Cardiac muscle cell (in vitro differentiated cells and primary cell): ENCODE measurements around the gene SGMS1. TPM values are rescaled to one million over a fixed set of nuclear protein-coding genes. Genes with fewer than 3 reads are reported as not detected.
A peak's percentile ranks its signal among the peaks of the same experiment; 100 is the strongest.
"Not testable (repeated sequence)": the region's sequence is repeated elsewhere in the genome, so short reads cannot be mapped to it uniquely, and the experiment has no call there.

Experiments
- DNase-seq, 2 donors: peaks; one replicate each; pipeline versions ENCODE4 v3.0.0 to v3.0.0-alpha.2; 2010 to 2017; ENCODE audit warnings: low read depth in 1 of 2, low spot score in 1 of 2
- H3K27ac ChIP-seq: fragments of 200-600 bp; sonication (generic); 2 replicates; pipeline ENCODE4 v1.5.1; 2016
- H3K27me3 ChIP-seq: fragments of 200-600 bp; sonication (generic); 2 replicates; pipeline ENCODE4 v1.6.0; 2016; ENCODE audit warnings: control low read depth
- H3K36me3 ChIP-seq: fragments of 200-600 bp; sonication (generic); 2 replicates; pipeline ENCODE4 v1.5.1; 2016; ENCODE audit warnings: control low read depth
- H3K4me1 ChIP-seq: fragments of 200-600 bp; sonication (generic); 2 replicates; pipeline ENCODE4 v1.8.1; 2017; ENCODE audit warnings: low read depth, mild to moderate bottlenecking, mixed run types
- H3K4me3 ChIP-seq: fragments of 200-600 bp; sonication (generic); 2 replicates; pipeline ENCODE4 v1.5.1; 2016; ENCODE audit warnings: mild to moderate bottlenecking
- H3K9me3 ChIP-seq: fragments of 200-600 bp; sonication (generic); 2 replicates; pipeline ENCODE4 v1.5.1; 2017; ENCODE audit warnings: low read depth, mild to moderate bottlenecking, control low read depth
- polyA plus RNA-seq: library from polyadenylated mRNA; unstranded; fragments of >200 nt; fragmentation: Nextera tagmentation; extraction: Ambion mirVana; gene quantifications from 2 replicates; pipeline ENCODE4 v1.2.1, GENCODE V29; 2016
- total RNA-seq: library from RNA; depleted of rRNA; stranded (reverse); fragments of >200 nt; gene quantifications from 2 replicates; pipeline ENCODE4 v1.2.3, GENCODE V29; 2016
- TF ChIP-seq, protein P1 (sequence below): IDR thresholded peaks from 2 replicates; pipeline ENCODE4 v1.5.1; 2012; ENCODE audit warnings: low read depth, mild to moderate bottlenecking, low read length

SGMS1 gene
- total and polyA plus RNA-seq, 2 experiments from 2014 or later: 12.1 to 41.6 TPM

DNA sequence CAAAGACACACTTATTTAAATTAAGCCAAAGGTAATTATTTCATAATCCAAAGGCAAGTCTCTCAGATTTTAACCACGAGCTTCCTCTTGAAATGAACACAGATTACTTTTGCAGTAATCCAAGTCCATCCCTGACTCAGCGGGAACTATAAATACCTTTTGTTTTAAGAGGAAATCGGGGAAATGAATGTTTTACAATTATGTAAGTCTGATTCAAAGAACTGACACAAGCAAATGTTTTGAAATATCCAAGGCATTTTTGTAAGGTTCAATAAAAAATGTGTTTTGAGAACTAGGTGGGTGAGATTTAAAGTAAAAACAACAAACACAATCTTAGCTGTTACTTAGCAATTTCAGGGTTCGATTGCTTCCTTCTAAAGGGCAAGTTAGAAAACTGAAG is 192.6 kb downstream of the SGMS1 start:
- no peaks in the 10 kb centered on the region for H3K36me3 ChIP-seq
- no peaks in the 10 kb centered on the region for H3K27me3 ChIP-seq
- H3K27ac ChIP-seq: no peak overlapping the region
- TF ChIP-seq, protein P1, sequence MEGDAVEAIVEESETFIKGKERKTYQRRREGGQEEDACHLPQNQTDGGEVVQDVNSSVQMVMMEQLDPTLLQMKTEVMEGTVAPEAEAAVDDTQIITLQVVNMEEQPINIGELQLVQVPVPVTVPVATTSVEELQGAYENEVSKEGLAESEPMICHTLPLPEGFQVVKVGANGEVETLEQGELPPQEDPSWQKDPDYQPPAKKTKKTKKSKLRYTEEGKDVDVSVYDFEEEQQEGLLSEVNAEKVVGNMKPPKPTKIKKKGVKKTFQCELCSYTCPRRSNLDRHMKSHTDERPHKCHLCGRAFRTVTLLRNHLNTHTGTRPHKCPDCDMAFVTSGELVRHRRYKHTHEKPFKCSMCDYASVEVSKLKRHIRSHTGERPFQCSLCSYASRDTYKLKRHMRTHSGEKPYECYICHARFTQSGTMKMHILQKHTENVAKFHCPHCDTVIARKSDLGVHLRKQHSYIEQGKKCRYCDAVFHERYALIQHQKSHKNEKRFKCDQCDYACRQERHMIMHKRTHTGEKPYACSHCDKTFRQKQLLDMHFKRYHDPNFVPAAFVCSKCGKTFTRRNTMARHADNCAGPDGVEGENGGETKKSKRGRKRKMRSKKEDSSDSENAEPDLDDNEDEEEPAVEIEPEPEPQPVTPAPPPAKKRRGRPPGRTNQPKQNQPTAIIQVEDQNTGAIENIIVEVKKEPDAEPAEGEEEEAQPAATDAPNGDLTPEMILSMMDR: no peak
- no peak overlapping the region for H3K4me3 ChIP-seq
- H3K9me3 ChIP-seq: no peaks in the 10 kb centered on the region
- DNase-seq: peak in 1 of 2 donors; percentile 75
- no peaks in the 10 kb centered on the region for H3K4me1 ChIP-seq

GRCh38 chr10:50426485-50426884 is 197.3 kb downstream of the SGMS1 start:
- Histone ChIP-seq H3K27ac (no peak overlapping the region), H3K36me3 (no peaks in the 10 kb centered on the region)
- TF ChIP-seq, protein P1: no peak

GRCh38 chr10:50425215-50425614 is 198.5 kb downstream of the SGMS1 start:
- not testable (repeated sequence) for H3K36me3 ChIP-seq, H3K9me3 ChIP-seq, H3K27ac ChIP-seq, H3K4me3 ChIP-seq, DNase-seq, H3K4me1 ChIP-seq, H3K27me3 ChIP-seq

More at GRCh38 chr10:50426485-50426884, 197.3 kb downstream of the SGMS1 start:
- no peaks in the 10 kb centered on the region for H3K9me3 ChIP-seq
- no peaks in the 10 kb centered on the region for H3K4me1 ChIP-seq
- H3K27me3 ChIP-seq: no peaks in the 10 kb centered on the region
- no peak overlapping the region for H3K4me3 ChIP-seq
- DNase-seq: no peak

DNA sequence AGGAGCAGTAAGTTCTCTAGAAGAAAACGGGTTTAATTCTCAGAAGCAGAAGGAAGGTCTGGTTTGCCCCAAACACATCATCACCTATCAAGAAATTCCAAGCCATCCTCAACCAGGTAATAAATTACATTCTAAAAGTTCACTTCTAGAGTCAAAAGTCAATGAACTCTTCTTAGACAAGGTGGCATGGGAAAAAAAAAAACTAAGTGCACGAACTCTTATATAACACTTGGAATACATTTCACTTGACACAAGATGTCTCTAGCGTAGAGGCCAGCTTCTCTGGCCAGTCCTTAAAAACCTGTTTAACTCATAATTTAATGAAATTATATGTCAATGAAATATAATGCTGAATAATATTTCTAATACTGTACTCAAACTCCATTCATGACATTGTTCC is 200.3 kb downstream of the SGMS1 start:
- H3K27ac ChIP-seq: no peak overlapping the region
- no peak overlapping the region for H3K4me3 ChIP-seq
- no peaks in the 10 kb centered on the region for H3K9me3 ChIP-seq
- no peaks in the 10 kb centered on the region for H3K4me1 ChIP-seq
- TF ChIP-seq, protein P1: no peak
- no peaks in the 10 kb centered on the region for H3K36me3 ChIP-seq
- DNase-seq: no peak
- H3K27me3 ChIP-seq: peaks cover 18% of the 10 kb centered on the region

- no peak overlapping the region for H3K27ac ChIP-seq
- H3K9me3 ChIP-seq: no peaks in the 10 kb centered on the region
- TF ChIP-seq, protein P1: no peak
- no peak overlapping the region for H3K4me3 ChIP-seq
- no peaks in the 10 kb centered on the region for H3K36me3 ChIP-seq
- no peaks in the 10 kb centered on the region for H3K4me1 ChIP-seq
- H3K27me3 ChIP-seq: peaks cover 30% of the 10 kb centered on the region
- no peak for DNase-seq
Observed at GRCh38 chr10:50422259-50422658, 201.5 kb downstream of the SGMS1 start.

GRCh38 chr10:50421026-50421719 is 202.6 kb downstream of the SGMS1 start:
- H3K27me3 ChIP-seq: peaks cover 32% of the 10 kb centered on the region
- H3K36me3 ChIP-seq: no peaks in the 10 kb centered on the region
- peaks cover under 1% of the 10 kb centered on the region for H3K4me1 ChIP-seq
- H3K9me3 ChIP-seq: no peaks in the 10 kb centered on the region
- peak; percentile 41 to 59 for DNase-seq
- no peak overlapping the region for H3K27ac ChIP-seq
- TF ChIP-seq, protein P1: peak; percentile 79
- no peak overlapping the region for H3K4me3 ChIP-seq
